NCI-H82 (cell line): Measurements from ENCODE around the gene ADAMTS4.

Source experiments
- DNase-seq: peaks from one replicate; lab custom pipeline; 2025; lab: John Stamatoyannopoulos, UW

ADAMTS4 gene

DNA sequence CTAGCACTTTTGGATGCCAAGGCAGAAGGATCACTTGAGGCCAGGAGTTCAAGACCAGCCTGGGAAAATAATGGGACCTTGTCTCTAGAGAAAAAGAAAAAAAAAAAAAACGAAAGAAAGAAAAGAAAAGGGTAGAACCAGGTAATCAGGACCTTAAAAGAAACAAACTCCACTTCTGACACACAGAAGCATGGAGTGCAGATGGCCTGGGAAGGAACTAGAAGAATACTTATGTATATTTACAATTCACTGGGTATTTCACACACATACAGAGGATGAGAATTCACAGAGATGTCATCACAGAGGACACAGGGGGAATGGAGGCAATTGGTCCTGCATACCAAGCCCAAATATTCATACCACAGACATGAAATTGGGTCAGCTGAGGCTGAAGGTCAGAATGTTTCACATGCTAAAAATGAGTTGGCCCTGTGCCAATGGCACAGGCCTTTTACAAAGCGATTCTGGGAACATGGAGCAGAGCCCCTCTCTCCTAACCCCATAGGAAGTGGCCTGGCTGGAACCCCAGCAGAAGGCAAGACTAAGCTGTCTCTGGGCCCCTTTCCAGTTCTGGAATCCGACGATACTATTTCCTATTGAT lies 26.0 kb downstream of the ADAMTS4 start:
- no peak for DNase-seq

DNA sequence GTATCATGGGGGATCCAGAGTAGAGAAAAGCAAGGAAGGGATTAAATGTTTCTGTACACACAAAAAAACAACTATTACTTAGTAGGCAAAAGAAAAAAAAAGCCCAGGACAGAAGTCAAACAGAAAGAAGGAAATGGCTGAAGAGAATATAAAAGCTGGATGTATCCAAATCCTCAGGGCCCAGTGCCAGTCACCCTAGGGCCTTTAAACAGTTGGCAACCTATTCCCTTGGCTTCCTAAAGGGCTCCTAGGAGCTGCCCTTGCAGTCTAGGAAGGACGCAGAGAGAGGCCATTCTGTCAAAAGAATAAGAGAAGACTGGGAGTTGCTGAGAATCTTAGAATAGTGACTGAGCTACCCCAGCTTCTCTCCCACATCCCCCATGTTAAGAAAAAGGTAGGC lies 26.5 kb downstream of the ADAMTS4 start:
- DNase-seq = no peak

DNA sequence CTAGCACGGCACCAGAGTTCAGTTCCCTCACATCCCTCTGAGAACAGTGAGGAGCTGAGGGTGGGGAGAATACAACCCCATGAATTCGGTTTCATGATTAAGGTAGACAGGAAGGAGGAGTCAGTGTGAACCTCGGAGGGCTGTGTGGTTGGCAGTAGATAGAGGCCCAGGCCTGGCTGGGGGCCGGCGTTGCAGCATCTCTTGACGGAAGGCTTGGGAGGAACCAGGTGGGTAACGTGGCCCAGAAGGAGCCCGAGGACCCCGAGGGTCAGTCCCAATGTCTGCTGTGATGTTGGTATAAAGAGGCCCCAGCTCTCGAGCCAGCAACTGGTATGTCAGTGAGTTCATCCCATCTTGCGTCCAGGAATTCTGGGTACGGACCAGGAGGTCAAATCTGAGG lies 27.2 kb downstream of the ADAMTS4 start:
- DNase-seq = no peak

DNA sequence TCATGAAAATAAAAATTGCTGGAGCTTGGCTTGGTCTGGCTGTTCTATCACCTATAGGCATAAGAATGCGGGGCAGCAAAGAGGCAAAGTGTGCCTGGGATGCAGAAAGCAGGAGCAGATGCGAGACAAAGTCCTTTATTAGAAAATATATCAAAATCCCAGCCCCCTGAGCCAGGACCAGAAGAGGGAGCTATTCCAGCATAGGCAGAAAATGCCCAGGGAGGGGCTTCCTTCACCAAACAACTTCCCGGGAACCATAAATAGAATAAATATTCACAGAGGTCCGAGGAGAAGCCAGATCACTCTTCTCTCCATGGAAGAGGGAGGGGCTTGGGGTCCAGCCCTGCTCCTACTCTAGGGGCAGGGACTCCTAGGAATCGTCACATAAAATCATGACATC lies 27.7 kb downstream of the ADAMTS4 start:
- peak; percentile 29 for DNase-seq

DNA sequence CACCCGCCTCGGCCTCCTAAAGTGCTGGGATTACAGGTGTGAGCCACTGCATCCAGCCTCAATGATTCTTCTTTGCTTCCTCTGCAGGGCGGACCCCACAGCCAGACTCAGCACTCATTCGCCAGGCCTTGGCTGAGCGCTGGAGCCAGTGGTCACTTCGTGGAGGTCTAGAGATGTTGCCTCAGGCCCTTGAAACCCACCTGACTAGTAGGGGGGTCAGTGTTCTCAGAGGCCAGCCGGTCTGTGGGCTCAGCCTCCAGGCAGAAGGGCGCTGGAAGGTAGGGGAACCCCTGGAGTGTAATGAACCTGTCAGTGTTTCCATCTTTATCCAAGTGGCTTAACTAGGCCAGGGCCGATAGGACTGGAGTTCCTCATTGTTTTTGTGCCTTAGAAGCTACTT lies 29.9 kb downstream of the ADAMTS4 start:
- no peak for DNase-seq

DNA sequence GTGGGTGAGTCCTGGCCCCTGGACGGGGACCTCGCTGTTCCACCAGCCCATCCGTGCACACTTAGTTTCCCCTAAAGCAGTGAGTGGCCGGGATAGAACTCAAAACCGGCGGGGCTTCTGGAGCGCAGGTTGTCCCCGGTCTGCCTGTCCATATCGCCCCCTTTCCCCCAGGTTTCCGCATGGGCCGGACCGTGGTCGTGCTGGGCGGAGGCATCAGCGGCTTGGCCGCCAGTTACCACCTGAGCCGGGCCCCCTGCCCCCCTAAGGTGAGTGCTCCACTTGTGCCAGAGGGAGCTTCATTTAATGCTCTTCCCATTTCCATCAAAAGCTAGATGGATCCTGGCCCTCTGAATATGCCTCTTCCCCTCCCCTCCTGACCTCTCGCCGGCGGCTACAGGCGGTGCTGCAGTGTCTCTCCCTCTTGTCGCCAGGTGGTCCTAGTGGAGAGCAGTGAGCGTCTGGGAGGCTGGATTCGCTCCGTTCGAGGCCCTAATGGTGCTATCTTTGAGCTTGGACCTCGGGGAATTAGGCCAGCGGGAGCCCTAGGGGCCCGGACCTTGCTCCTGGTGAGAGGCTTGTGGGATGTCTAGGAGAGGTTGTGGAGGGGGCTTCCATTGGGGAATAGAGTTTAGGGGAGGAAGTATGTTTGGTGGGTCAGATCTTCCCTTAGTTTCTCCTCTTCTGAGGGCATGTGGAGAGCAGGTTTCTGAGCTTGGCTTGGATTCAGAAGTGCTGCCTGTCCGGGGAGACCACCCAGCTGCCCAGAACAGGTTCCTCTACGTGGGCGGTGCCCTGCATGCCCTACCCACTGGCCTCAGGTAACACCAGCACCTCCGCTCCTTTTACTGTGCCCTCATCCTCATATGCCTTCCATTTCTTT lies 31.9 kb downstream of the ADAMTS4 start:
- peak; percentile 70 for DNase-seq

DNA sequence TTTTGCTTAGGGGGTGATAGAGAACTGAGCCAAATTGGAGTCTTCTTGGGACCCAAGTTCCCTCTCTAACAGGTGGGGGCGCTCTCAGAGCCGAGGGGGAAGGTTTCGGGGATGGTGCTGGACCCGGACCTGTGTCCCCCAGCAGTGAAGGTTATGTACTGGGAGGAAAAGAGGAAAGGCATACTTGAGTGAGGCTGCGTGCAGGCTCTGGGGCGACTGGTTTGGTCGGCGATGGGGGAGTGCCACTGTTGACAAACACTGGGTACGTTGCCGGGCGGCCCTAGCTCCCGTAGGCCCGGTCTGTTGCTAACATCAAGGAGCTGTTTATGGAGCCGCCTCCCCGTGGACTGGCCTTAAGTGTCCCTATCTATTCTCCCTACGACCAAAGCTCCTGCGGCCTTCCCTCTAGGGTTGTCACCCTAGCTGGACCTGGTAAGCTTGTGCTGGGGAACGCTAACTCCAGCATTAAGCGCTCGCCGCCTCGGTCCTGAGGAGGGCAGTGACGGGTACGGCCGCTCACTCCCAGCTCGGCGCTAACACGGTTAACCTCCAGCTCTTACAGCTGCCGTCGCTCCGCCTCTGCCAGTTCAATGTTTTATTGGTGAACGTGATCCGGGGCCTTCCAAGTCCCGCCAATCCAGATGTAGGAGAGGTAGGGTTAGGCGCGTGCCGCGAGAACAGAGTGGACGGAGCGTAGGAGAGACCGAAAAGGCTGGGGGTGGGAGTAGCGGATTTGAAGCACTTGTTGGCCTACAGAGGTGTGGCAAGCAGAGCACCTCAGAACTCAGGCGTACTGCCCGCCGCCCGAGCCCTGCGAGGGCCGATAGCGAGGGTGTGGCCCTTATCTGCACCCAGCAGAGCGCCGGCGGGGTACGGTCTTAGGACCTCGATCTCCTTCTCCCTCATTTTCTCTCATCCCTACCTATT lies 32.8 kb downstream of the ADAMTS4 start, which contains the start of gene PPOX:
PPOX (plus strand) TSS at position 685 of the 927 bp plus-strand sequence. CDS start 422 bp downstream, outside the sequence.
- DNase-seq = peak; percentile 100

DNA sequence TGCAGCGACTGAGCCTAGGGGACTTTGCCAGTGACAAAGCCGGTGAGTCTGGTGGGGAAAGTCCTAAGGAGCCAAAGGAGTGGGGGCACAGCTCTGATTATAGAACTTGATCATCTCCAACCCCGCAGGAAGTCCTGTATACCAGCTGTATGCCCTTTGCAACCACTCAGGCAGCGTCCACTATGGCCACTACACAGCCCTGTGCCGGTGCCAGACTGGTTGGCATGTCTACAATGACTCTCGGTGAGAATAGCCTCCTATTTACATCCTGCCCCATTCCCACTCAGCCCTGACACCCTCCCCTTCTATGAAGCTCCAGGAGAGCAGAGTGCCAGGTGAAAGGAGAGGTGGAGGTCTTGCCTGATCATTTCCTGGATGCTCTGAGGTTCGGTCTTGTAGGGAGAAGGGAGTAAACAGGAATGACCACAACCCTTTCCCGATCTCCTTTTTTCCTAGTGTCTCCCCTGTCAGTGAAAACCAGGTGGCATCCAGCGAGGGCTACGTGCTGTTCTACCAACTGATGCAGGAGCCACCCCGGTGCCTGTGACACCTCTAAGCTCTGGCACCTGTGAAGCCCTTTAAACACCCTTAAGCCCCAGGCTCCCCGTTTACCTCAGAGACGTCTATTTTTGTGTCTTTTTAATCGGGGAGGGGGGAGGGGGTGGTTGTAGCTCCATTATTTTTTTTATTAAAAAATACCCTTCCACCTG lies 33.8 kb downstream of the ADAMTS4 start:
- DNase-seq = no peak

DNA sequence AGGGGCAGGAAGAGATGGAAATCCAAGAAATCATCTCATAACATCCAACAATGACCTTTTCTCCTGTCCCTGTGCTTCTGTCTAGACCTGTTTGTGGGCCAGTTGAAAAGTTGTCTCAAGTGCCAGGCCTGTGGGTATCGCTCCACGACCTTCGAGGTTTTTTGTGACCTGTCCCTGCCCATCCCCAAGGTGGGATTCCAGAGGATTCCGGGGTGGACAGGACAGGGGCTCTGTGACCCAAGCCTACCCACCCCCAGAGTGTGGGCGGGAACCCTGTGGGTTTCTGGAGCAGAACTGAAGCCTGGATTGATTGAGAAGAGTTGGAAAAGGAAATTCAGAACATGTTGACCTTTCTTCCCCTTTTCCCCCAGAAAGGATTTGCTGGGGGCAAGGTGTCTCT lies 35.1 kb downstream of the ADAMTS4 start:
- DNase-seq = no peak

DNA sequence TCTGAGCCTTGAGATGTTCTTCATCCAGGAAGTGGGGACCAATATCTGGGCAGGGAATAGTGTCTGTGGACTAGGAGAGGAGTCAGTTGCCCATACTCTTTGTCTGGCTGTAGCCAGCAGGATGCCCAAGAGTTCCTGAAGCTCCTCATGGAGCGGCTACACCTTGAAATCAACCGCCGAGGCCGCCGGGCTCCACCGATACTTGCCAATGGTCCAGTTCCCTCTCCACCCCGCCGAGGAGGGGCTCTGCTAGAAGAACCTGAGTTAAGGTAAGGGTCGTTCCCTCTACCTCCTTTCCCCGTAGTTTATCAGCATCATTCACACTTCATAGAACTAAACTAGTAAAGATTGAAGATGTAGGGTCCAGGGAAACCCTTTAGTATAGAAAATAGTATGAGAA lies 36.0 kb downstream of the ADAMTS4 start:
- no peak for DNase-seq

DNA sequence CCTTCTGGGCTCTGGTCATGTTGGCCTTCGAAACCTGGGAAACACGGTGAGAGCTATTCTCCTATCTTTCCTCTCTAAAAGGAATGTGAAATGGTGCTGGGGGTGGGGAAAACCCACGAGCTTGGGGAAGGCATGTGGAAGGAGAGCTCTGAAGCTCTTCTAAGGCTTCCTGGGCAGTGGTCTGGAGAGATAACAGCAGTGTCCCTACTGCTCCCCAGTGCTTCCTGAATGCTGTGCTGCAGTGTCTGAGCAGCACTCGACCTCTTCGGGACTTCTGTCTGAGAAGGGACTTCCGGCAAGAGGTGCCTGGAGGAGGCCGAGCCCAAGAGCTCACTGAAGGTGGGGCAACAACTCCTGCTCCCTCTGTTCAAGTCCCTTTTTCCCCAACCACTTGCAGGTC lies 36.8 kb downstream of the ADAMTS4 start:
- DNase-seq = no peak

DNA sequence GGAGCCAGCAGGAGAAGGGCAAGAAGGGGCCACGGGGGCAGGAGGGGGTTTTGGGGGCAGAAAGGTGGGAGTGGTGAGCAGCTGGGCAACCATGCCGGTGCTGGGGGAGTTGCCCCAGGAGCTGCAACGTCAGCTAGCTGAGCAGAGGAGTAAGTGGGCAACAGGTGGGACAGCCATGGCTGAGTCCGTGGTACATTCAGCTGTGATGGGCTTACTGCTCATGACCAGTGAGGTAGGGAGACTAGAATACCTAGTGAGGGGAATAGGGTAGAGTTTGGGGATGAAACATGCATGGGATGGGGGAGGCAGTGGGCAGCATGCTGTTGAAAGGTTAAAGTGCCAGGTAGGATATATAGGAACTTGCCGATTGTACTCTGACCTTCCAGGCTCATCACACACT lies 37.2 kb downstream of the ADAMTS4 start:
- no peak for DNase-seq

DNA sequence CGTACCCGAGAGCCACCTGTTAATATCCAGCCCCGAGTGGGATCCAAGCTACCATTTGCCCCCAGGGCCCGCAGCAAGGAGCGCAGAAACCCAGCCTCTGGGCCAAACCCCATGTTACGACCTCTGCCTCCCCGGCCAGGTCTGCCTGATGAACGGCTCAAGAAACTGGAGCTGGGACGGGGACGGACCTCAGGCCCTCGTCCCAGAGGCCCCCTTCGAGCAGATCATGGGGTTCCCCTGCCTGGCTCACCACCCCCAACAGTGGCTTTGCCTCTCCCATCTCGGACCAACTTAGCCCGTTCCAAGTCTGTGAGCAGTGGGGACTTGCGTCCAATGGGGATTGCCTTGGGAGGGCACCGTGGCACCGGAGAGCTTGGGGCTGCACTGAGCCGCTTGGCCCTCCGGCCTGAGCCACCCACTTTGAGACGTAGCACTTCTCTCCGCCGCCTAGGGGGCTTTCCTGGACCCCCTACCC lies 38.1 kb downstream of the ADAMTS4 start:
- no peak for DNase-seq

DNA sequence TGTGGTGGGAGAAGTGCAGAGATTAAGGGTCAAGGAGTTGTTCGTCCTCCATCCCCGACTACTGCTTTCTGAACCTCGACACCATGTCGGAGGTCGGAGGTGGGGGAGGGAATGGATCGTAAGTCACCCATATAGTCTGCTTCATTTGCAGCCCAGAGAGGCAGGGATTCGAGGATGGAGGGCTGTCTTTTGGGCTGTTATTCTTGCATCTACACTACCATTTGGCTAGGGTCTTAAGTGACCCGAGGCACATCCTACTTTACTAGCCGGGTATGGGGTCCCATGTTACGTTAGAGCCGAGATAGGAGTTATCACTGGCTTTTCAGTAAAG lies 39.0 kb downstream of the ADAMTS4 start:
- no peak for DNase-seq

DNA sequence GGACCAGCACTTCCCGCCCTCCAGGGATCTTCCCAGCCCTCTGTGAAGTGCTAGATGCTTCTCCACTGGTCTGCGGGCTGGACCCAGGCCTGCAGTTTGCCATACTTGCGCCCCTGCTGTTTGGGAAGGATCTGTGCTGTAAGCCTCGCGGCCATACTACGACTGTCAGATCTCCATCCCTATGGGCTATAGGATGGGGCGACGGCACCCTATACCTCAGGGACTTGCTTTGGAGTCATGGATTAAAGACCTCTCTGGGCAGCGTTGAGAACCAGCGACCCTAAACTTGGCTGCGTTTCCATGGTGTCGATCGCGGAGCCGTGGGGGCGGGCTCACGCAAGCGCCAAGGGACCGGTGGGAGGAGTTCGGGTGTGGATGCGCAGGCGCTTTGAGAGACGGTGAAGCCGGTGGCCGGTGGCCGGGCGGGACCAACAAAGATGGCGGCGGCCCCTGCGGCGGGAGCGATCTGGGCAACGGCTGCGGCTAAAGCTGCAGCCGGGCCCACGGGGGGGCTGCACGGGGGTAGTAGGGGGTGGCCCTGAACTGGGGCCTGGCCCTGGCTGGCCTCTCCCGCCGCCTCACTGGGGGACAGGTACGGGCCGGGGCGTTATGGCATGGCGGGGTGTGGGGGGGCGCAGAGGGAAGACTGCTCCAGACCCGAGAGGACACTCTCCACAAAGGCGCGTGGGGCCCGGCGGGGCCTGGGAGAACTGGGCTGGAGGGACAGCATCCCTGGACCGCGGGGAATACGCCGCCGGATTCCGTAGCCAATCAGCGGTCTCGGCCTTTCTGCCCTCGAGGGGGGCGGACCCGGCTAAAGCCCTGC lies 39.6 kb downstream of the ADAMTS4 start, which contains the start of gene USP21:
USP21 (plus strand) TSS at position 414 of the 826 bp plus-strand sequence. CDS start 1,141 bp downstream, outside the sequence.
- peak; percentile 98 for DNase-seq

DNA sequence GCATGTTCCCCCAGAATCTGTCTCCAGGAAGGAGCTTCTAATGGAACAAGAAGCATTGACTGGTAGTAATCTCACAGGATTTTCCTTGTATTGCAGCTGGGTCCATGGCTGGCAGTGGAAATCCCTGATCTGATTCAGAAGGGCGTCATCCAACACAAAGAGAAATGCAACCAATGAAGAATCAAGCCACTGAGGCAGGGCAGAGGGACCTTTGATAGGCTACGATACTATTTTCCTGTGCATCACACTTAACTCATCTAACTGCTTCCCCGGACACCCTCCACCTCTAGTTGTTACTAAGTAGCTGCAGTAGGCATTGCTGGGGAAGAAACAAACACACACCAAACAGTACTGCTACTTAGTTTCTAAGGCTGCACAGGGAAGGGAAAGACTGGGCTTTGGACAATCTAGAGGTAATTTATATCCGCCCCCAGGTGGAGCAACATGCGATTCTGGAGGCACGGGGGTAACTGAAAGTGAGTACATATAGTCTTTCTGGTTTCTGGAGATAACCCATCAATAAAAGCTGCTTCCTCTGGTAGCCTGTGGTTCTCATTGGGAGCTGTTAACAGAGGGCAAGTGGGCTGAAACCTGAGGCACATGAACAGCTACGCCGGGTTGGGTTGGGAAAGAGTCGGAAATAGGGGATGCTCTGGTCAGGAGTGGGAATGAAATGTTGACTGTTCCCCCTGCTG lies 40.4 kb downstream of the ADAMTS4 start:
- no peak for DNase-seq

DNA sequence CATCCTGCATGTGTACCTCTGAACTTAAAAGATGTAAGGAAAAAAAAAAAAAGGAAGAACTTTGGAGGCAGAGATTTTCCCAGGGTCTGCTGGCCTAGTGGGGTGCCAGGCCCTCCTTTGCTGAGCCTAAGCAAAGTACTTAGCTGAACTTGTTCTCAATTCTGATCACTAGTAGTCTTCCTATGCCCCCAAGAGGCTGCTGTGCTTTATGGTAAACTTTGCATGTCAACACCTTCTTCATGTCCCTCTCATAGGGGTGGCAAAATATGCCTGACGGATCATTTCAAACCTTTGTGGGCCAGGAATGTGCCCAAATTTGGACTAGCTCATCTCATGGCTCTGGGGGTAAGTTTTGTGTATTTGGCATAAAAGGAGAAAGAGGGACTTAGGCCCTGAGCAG lies 41.0 kb downstream of the ADAMTS4 start:
- DNase-seq = no peak

DNA sequence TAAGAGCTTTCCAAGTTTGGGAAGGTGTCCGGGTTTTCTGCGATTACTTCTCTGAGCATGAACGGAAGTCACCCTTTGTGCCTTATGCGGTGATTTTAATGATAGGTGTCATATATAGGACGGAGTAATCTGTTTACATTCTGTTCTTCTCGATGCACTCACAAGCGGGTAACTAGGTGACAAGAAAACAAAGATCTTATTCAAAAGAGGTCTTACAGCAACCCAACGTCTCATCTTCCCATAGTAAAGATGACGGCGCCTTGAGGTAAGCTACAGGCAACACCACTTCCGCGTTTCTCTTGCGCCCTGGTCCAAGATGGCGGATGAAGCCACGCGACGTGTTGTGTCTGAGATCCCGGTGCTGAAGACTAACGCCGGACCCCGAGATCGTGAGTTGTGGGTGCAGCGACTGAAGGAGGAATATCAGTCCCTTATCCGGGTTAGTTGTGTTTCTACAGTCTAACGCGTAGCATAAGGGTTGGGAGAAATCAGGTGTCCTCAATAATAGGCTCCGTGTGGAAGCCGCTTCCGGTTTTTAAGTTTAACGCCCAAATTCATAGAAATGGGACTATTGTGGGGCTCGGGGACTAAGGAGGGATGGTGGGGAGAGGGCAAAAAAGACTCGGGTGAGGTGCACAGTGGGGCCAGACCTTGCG lies 45.0 kb downstream of the ADAMTS4 start, which contains the start of gene UFC1:
UFC1 (plus strand) TSS at position 297 of the 656 bp plus-strand sequence; CDS start at position 317, 20 bp downstream.
- peak; percentile 95 for DNase-seq

DNA sequence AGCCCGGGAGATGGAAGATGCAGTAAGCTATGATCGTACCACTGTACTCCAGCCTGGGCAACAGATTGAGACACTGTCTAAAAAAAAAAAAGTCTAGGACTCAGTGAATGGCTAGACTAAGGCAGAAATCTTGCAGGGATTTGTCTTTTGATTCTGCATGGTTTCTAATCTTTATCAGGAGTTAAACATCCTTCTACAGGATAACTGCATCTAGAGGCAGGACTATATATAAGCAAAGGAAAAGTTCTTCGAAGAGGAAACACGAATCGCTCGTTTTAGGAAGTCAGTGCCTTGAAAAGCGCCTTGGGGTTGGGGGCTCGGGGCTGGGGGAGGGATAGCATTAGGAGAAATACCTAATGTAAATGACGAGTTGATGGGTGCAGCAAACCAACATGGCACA lies 45.7 kb downstream of the ADAMTS4 start:
- no peak for DNase-seq
